ENCODE results near the gene ANKRD11.
"Not testable (repeated sequence)": the region's sequence is repeated elsewhere in the genome, so short reads cannot be mapped to it uniquely, and the experiment has no call there.

The ANKRD11 gene

DNA sequence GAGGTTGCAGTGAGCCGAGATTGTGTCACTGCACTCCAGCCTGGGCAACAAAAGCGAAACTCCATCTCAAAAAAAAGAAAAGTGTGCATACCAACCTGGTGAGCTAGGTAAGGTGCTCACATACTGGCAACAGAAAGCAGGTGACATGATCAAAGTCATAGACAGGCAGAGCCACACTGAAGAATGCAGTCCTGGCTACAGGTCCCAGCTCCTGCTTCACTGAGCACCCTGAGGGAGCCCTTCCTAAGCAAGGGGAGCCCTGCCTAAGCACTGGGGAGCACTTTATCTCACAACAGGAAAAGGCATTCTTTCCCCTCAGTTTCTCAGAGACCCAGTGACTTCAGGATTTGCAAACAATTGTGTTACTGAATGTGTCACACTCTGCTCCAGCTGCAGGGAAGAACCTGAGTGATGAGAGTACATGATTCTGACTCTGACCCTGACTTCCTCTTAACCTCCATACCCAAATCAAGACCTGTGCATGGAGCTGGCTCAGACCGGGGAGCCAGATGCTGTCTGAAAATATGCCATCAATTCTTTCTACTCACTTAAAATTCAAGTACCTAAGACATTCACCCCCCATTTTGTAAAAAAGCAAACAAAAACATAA is 40.5 kb downstream of the ANKRD11 start:
- DNase-seq = no peak

GRCh38 chr16:89448656-89449055 is 41.7 kb downstream of the ANKRD11 start:
- DNase-seq = no peak

DNA sequence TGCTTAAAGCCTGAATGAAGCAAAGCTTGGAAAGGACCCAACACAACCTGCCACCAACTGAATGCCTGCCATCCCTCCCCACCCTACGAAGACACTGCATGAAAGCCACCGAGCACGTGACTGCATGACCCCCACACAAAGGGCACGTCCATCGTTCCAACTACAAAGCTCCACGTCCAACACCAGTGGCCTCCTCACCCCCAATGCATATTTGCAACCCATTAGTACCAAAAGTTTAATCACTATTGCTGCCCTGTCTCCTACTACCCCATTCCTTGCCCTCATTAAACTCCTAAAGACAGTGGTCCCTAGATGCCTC is 43.4 kb downstream of the ANKRD11 start:
- no peak for DNase-seq

DNA sequence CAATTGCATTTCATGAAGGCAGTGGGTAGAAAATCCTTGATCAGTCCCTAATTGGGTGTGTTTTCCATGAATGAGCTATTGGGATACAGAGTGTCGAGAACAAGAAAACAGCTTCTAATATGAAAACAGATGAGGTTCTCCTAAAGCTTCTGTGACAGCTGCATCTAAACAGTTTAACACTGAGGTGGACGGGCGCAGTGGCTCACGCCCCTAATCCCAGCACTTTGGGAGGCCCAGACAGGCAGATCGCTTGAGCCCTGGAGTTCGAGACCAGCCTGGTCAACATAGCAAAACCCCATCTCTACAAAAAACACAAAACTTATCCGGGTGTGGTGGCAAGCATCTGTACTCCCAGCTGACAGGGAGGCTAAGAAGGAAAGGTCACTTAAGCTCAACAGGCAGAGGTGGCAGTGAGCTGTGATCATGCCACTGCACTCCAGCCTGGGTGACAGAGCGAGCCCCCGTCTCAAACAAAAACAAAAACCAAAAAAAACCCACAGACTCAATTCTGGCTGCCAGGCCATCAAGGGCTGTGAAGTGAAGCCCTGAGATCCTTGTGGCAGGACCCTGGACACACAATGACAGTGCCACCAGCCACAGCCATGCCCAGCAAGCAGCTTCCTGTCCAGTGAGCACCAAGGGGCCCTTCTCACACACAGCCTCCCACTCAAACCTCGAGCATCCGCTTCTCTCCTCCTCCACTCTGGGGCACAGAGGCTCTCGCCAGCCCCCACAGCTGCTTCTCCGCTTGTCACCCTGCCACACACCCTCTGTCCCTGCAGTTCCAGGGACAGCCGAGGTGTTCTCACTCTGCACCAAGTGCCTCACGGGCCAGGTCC is 44.0 kb downstream of the ANKRD11 start:
- no peak for DNase-seq

GRCh38 chr16:89445166-89445565 is 45.2 kb downstream of the ANKRD11 start:
- DNase-seq = no peak

DNA sequence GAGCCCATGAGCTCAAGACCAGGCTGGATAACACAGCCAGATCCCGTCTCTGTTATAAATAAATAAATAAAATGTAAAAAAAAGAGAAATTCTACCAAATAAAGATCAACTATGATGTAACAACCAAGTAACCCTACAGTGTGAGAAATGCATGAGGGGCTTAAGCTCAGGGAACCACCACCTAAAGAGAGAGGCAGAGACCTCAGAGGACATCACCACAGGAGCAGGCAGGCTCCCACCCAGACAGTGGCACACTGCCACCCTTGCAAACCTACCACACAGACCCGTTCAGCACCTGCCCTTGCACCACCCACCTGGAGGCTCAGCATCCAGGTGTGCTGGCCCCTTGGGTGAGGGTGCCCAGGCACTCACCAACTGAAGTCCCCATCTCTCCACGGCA is 45.6 kb downstream of the ANKRD11 start:
- no peak for DNase-seq

GRCh38 chr16:89444151-89444723 is 46.1 kb downstream of the ANKRD11 start:
- no peak for DNase-seq

DNA sequence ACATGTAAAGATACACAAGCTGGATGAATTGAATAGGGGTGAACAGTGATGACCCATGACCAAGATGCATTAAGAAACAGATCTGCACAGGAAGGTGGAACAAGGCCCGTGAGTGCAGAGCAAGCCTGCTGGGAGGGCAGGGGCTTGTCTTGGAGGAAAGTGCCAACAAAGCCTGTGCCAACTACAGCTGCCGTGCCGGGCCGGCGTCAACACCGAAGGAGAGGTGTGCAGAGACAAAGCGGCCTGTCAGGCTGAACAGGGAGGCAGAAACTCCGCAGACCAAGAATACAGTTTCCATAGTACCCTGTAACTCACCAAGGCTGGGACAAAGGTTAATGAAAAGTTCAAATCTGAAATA is 46.7 kb downstream of the ANKRD11 start:
- no peak for DNase-seq

DNA sequence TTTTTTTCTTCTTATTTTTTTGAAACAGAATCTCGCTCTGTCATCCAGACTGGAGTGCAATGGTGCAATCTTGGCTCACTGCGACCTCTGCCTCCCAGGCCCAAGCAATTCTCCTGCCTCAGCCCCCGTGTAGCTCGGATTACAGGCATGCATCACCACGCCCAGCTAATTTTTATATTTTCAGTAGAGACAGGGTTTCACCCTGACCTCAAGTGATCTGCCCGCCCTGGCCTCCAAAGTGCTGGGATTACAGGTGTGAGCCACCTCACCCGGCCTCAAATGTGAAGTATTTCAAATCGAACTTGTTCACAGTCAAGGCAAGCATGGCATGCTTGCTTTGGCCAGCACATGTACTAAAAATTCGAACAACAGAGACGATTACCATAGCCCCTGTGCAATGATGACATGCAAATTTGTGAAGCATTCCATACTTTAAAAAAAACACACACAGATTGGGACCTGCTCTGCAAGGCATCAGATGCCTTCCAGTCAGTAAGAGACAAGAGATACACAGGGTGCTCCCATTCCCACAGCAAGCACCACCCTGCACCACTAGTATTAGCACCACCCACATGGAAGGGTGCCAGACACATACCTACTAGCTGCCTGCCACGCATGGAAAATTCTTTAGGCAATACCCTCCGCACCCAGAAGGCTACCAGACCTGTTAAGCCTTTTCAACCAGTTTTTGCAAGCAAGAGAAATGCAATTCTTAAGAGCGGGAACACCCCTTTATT is 47.2 kb downstream of the ANKRD11 start:
- no peak for DNase-seq

- no peak for DNase-seq
Measured at GRCh38 chr16:89442588-89442987, 47.8 kb downstream of the ANKRD11 start.

- no peak for DNase-seq
Measured at GRCh38 chr16:89439659-89440058, 50.7 kb downstream of the ANKRD11 start.

GRCh38 chr16:89437991-89438390 is 52.4 kb downstream of the ANKRD11 start:
- no peak for DNase-seq

- DNase-seq = peak; percentile 15
Measured at GRCh38 chr16:89437251-89437987, 52.9 kb downstream of the ANKRD11 start.

DNA sequence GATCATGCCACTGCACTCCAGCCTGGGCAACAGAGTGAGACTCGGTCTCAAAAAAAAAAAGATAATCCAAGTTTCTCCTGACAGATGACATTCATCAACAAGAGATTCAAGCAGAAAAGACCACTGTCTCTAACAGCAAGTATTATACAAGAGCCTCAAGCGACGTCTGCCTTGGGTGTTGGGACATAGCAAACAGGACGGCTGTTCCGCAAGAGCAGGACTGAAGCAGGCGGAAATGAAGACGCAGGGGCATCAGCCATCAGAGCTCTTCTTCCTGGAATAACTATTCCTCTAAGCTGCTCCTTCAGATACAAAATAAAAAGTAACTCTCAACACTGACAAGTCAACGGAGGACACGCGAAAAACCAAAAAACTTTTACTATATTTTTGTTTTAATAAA is 54.0 kb downstream of the ANKRD11 start:
- no peak for DNase-seq

GRCh38 chr16:89435059-89435458 is 55.3 kb downstream of the ANKRD11 start:
- not testable (repeated sequence) for DNase-seq

- DNase-seq = no peak
Measured at GRCh38 chr16:89434490-89434889, 55.9 kb downstream of the ANKRD11 start.

DNA sequence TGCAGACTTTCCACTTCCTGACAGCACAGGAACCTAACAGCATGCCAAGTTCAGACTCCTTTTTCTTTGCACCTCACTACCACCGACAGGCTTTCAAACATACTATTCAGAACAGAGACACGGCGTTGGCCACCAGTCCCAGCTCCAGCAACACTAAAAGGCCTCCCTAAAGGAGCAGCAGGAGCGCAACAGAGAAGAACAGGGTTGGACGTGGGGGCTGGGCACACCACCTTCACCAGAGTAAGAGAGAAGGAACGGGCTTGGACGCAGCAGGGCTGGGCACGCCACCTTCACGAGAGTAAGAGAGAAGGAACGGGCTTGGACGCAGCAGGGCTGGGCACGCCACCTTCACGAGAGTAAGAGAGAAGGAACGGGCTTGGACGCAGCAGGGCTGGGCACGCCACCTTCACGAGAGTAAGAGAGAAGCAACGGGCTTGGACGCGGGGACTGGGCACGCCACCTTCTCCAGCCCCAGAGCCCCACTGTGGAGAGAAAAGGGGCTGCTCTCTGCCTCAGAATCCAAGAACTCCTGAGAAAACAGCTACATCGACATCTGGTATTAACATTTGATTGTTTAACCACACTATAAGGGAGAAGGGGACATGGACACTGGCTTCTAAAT is 56.9 kb downstream of the ANKRD11 start:
- DNase-seq = not testable (repeated sequence)

DNA sequence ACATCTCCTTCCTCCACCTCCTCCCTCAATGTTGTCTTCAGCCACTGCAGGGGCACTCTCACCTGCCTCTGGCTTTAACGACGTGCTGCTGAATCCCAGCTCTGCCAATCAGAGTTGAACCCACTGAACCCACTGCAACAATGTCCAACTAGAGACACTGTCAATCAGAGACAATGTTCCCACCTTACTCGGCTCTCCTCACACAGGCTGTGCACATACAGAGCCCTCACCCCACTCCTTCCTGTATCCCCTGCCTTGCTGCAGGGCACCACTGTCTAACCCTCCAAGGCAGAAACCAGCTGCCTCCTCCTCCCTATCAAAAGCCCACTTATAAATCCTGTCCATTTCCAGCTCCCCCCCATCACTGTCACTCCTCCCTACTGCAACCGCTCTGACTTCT is 58.7 kb downstream of the ANKRD11 start:
- no peak for DNase-seq

GRCh38 chr16:89431158-89431584 is 59.2 kb downstream of the ANKRD11 start:
- DNase-seq = no peak

- DNase-seq = no peak
Measured at GRCh38 chr16:89430436-89431157, 59.8 kb downstream of the ANKRD11 start.

DNA sequence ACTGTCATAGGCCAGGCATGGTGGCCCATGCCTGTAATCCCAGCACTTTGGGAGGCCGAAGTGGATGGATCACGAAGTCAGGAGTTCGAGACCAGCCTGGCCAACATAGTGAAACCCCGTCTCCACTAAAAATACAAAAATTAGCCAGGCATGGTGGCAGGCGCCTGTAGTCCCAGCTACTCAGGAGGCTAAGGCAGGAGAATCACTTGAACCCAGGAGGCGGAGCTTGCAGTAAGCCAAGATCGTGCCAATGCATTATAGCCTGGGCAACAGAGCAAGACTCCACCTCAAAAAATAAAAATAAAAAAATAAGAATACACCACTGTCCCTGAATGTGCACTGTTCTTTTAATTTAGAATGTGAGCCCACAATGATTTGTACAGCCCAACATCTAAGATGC is 61.8 kb downstream of the ANKRD11 start:
- DNase-seq = not testable (repeated sequence)

Measured in OCI-M1 (cell line).